Upper lobe of left lung (tissue), 4 donors: ENCODE results near the gene DHX9.

Experiments
- POLR2A ChIP-seq, 4 donors: fragments of 450-650 bp; IDR thresholded peaks; one replicate each; pipeline ENCODE4 v1.5.1; 2016 to 2017; ENCODE audit warnings: antibody characterized with exemption in 4 of 4, mild to moderate bottlenecking in 2 of 4
- TF ChIP-seq, protein P1 (sequence below), 6 experiments: fragments of 450-650 bp in 4 of 6; fragments of 200-600 bp in 2 of 6; sonication (generic) in 2 of 6; IDR thresholded peaks; one replicate each; pipeline ENCODE4 v1.5.1; 2016 to 2019; ENCODE audit warnings: antibody characterized with exemption in 6 of 6

DNA sequence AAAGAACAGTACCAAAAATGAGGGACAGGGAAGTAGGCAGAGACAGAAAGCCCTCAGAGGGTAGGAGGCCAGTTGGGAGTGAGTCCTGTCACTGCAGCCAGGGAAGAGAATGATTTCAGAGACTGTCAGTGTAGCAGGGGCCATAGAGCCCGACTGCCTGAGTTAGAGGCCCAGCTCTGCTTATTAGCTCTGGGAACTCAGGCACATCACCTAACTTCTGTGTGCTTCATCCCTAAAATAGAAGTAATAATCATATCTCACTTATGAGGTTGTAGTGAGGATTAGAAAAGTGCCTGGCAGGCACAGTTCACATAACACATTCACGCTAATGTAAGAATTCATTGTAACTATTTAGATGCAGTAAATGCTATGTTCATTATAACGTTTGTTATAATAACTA lies 31.2 kb upstream of the DHX9 start:
- TF ChIP-seq, protein P1, sequence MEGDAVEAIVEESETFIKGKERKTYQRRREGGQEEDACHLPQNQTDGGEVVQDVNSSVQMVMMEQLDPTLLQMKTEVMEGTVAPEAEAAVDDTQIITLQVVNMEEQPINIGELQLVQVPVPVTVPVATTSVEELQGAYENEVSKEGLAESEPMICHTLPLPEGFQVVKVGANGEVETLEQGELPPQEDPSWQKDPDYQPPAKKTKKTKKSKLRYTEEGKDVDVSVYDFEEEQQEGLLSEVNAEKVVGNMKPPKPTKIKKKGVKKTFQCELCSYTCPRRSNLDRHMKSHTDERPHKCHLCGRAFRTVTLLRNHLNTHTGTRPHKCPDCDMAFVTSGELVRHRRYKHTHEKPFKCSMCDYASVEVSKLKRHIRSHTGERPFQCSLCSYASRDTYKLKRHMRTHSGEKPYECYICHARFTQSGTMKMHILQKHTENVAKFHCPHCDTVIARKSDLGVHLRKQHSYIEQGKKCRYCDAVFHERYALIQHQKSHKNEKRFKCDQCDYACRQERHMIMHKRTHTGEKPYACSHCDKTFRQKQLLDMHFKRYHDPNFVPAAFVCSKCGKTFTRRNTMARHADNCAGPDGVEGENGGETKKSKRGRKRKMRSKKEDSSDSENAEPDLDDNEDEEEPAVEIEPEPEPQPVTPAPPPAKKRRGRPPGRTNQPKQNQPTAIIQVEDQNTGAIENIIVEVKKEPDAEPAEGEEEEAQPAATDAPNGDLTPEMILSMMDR (IDR thresholded peaks at IDR 0.05) = no peak
- TF ChIP-seq POLR2A (IDR thresholded peaks at IDR 0.05) = no peak
